GM18508 (cell line): Measurements from ENCODE around the gene KLHL35.
"Not testable (repeated sequence)": the region's sequence is repeated elsewhere in the genome, so short reads cannot be mapped to it uniquely, and the experiment has no call there.

Experiments
- ATAC-seq: cut with Tn5 transposase; IDR thresholded peaks from one replicate; pipeline ENCODE4 v1.9.1; 2021; ENCODE audit warnings: moderate number of reproducible peaks; ENCODE audit not compliant: insufficient read depth, unreplicated experiment

Gene KLHL35

GRCh38 chr11:75427181-75427580 lies 5.8 kb downstream of the KLHL35 start:
- no peak for ATAC-seq

- ATAC-seq, result no peak
Measured at GRCh38 chr11:75426720-75427086, 6.3 kb downstream of the KLHL35 start.

GRCh38 chr11:75425422-75425821 lies 7.6 kb downstream of the KLHL35 start:
- no peak for ATAC-seq

- no peak for ATAC-seq
Measured at GRCh38 chr11:75424396-75424795, 8.6 kb downstream of the KLHL35 start.

- ATAC-seq, result no peak
Measured at GRCh38 chr11:75423721-75424120, 9.3 kb downstream of the KLHL35 start.

- ATAC-seq, result no peak
Measured at GRCh38 chr11:75422248-75423231, 10.5 kb downstream of the KLHL35 start.

GRCh38 chr11:75421902-75422247 lies 11.1 kb downstream of the KLHL35 start:
- no peak for ATAC-seq

GRCh38 chr11:75421035-75421602 lies 11.9 kb downstream of the KLHL35 start:
- ATAC-seq, result no peak

- no peak for ATAC-seq
Measured at GRCh38 chr11:75420224-75421034, 12.6 kb downstream of the KLHL35 start.

- no peak for ATAC-seq
Measured at GRCh38 chr11:75413864-75414263, 19.1 kb downstream of the KLHL35 start.

GRCh38 chr11:75413146-75413545 lies 19.9 kb downstream of the KLHL35 start:
- ATAC-seq, result not testable (repeated sequence)

GRCh38 chr11:75409971-75410370 lies 23.0 kb downstream of the KLHL35 start:
- ATAC-seq, result not testable (repeated sequence)

GRCh38 chr11:75408957-75409219 lies 24.1 kb downstream of the KLHL35 start:
- no peak for ATAC-seq

- no peak for ATAC-seq
Measured at GRCh38 chr11:75406338-75406777, 26.6 kb downstream of the KLHL35 start.

- no peak for ATAC-seq
Measured at GRCh38 chr11:75403983-75404658, 28.9 kb downstream of the KLHL35 start.

- no peak for ATAC-seq
Measured at GRCh38 chr11:75403037-75403436, 30.0 kb downstream of the KLHL35 start.

- no peak for ATAC-seq
Measured at GRCh38 chr11:75402002-75402773, 30.8 kb downstream of the KLHL35 start.

- no peak for ATAC-seq
Measured at GRCh38 chr11:75400146-75400865, 32.7 kb downstream of the KLHL35 start.
